ENCODE measurements around the gene MFSD6L.

MFSD6L gene

DNA sequence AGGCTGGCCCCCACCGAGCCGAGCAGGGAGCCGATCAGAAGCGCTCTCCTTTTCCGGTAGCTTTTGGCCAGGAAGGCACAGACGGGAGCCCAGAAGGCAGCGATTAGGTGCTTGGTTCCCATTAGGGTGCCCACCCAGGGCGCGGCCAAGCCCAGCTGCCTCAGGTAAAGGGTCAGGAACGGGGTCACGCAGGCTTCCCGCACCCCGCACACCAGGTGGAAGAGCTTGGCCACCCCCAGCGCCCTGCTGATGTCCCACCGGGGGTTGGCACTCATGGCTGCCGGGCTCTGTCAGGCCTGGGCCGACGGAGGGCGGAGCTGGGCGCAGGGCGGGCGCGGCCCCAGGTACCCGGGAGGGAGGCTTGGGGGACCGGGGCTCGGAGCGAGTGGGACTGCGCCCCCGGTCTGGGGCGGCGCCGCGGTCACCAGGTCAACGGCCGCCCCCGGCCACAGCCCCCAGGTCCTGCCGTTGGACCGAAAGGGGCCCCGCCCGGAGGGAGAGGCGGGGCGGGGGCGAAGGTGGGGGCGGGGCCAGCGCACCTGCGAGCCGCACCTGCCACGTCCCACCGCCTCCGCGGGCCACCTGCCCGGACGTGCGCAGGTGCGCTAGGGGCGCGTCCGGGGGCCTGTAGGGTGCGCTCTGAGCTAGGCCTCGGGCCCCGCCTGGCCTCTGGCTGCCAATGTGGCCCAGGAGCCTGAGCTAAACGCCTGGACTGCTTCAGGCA is at the start of gene MFSD6L:
Gene MFSD6L (minus strand): TSS at position 520 of the 724 bp plus-strand sequence. CDS start 245 bp downstream, at position 275.
- DNase-seq (ENCODE audit: low read depth): no peak

DNA sequence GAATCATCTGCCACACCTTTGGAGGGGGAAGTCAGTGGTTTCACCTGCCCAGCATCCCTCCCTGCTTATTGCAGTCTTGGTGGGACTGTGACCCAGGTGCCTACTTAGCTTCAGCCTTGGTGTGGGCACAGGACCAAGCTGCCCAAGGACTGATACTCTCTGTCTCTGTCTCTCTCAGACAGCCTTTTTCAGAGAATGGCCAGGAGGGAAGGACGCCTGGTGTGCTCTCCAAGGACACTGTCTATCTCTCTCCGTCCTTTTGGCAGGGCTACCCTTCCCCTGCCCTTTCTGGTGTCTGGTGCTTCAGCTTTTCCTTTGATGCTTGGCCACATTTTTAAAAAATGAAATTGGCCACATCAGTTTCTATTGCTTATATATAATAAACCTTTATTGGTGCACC is 48.7 kb upstream of the MFSD6L start:
- DNase-seq (ENCODE audit: low read depth): no peak

GRCh38 chr17:8846768-8847211 is 47.6 kb upstream of the MFSD6L start:
- peak; percentile 21 for DNase-seq (ENCODE audit: low read depth)

DNA sequence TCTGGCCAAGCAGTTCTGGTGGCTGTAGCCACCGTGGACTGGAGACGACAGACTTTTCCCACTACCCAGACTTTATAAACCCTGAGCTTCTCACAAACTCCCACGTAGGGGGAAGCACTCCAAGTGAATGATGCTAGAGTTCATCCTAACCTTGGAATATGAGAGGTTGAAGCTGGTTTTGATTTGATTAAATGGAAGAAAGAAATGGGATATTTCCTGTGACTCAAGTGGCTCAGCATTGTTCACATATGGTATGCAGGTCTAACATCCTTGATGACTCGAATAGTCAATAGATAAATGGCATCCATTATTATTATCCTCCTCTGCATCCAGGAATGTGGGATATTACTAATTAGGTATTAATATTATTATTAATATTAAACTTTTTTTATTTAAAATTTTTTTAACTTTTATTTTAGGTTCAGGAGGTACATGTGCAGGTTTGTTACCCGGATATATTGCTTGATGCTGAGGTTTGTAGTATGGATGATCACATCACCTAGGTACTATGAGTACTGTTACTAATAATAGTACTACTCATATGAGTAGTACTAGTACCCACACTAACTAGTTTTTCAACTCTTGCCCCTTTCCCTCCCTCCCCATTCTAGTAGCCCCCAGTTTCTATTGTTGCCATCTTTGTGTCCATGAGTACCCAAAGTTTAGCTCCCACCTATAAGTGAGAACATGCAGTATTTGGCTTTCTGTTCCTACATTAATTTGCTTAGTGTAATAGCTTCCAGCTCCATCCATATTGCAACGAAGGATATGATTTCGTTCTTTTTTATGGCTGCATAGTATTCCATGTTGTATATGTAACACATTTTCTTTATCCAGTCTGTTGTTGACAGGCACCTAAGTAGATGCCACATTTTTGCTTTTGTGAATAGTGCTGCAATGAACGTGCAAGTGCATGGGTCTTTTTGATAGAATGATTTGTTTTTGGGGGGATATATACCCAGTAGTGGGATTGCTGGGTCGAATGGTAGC is 45.4 kb upstream of the MFSD6L start:
- DNase-seq (ENCODE audit: low read depth): no peak

DNA sequence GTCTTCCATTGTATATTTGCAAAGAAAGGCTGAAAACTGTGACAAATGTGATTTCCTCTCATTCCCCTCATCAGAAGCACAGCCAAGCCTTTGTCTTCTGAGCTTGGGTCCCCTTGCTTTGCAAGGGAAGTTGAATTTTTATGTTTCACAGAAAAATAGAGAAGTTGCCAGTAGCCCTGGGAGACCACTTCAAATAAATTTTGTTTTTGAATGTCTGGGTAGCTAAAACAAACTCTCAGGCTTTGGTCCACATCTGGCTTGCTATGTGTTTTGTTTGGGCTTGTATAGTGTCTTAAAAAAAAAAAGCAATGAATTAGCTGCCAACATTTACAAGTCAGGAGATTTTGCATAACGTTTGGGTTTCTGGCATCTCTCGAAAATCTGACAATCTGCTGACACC is 44.2 kb upstream of the MFSD6L start:
- DNase-seq (ENCODE audit: low read depth): no peak

DNA sequence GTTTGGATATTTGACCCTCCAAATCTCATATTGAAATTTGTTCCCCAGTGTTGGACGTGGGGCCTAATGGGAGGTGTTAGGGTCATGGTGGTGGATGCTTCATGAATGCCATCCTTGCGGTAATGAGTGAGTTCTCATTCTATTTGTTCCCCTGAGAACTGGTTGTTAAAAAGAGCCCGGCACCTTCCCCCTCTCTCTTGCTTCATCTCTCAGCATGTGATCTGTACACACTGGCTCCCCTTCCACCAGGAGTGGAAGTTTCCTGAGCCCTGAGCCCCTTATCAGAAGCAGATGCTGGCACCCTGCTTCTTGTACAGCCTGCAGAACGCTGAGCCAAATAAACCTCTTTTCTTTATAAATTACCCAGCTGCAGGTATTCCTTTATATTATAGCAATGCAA is 42.7 kb upstream of the MFSD6L start:
- DNase-seq (ENCODE audit: low read depth): no peak

- DNase-seq (ENCODE audit: low read depth): no peak
Observed at GRCh38 chr17:8839410-8839935, 40.3 kb upstream of the MFSD6L start.

DNA sequence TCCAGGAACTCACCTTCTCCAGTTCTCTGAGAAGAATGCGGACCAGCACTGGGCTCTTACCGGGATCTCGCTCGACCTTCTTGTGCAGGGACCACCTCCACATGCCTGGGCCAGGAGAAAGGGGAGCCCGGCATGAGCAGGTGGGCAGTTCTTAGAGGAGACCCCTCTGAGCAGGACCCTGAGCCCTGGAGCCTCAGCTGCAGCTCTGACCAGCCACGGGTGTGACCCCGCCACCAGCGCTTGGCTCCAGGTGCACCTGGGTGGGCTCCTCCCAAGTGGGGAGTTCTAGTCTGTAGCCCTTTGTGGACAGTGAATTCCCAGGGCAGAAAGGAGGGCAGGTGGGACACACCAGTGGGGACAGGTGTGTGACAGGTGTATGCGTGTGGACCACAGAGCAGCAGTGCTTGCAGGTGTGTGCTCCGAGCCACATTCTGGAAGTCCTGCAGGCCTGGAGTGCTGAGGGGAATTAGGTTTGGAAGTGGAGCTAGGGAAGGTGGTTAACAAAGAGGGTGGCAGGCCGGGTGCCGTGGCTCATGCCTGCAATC is 39.5 kb upstream of the MFSD6L start:
- no peak for DNase-seq (ENCODE audit: low read depth)

GRCh38 chr17:8837563-8838075 is 38.5 kb upstream of the MFSD6L start:
- no peak for DNase-seq (ENCODE audit: low read depth)

- DNase-seq (ENCODE audit: low read depth): no peak
Observed at GRCh38 chr17:8836821-8837562, 37.8 kb upstream of the MFSD6L start.

DNA sequence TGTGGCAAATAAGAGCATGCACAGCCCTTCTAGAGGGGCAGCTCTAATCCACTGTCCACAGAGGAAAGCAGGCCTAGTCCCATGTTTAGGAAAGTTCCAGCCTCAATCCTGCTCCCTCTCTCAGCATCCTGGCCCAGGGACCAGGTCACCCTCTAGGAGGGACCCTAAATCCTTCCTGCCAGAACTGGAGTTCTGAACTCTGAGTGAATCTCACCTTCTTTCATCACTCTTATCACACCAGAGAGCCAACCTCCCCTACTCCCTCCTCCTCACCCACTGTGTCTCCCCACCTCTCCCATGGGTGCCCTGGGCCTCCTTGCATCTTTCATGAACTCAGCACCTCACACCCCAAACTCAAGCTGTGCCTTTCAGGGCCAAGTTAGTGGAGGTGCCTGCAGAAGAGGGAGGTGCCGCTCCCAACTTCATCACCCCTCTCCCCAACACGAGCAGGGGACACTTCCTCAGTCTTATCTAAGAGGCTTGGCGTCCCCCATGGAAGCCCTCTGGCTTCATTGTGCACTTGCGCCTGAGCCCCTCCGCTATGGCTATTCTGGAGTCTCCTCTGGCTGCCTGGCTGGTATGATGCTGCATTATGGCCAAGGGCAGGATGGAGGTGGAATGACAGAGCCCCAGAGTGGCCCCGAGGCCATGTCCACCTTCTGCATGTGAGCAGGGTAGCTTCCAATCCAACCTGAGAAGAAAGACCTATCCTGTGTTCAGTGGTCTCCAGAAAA is 36.6 kb upstream of the MFSD6L start:
- no peak for DNase-seq (ENCODE audit: low read depth)

GRCh38 chr17:8835106-8835505 is 35.9 kb upstream of the MFSD6L start:
- DNase-seq (ENCODE audit: low read depth): no peak

- no peak for DNase-seq (ENCODE audit: low read depth)
Observed at GRCh38 chr17:8832711-8833352, 33.7 kb upstream of the MFSD6L start.

DNA sequence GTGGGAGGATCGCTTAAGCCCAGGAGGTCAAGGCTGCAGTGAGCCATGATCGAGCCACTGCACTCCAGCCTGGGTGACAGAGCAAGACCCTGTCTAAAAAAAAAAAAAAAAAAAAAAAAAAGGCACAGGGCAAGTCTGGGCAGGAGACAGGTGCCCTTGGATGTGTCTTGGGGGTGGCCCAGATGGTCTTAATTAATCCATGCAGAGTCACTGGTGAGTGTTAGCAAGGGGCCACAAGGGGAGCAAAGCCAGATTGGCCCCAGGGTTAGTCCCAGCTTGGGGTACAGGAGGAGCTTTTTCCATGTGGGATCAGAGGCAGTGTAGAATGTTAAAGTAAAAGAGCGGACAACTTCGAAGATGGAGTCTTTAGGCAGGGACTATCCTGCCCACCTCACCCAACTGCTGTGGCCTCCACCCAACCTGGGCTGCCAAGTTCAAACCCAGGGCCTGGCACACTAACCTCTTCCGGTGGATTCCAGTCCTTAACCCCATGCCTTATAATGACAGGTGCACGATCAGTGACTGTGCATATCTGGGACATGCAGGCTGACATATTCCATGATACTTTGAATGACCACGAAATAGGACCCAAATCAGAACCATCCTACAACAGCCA is 32.2 kb upstream of the MFSD6L start:
- no peak for DNase-seq (ENCODE audit: low read depth)

- no peak for DNase-seq (ENCODE audit: low read depth)
Observed at GRCh38 chr17:8830141-8830540, 31.0 kb upstream of the MFSD6L start.

DNA sequence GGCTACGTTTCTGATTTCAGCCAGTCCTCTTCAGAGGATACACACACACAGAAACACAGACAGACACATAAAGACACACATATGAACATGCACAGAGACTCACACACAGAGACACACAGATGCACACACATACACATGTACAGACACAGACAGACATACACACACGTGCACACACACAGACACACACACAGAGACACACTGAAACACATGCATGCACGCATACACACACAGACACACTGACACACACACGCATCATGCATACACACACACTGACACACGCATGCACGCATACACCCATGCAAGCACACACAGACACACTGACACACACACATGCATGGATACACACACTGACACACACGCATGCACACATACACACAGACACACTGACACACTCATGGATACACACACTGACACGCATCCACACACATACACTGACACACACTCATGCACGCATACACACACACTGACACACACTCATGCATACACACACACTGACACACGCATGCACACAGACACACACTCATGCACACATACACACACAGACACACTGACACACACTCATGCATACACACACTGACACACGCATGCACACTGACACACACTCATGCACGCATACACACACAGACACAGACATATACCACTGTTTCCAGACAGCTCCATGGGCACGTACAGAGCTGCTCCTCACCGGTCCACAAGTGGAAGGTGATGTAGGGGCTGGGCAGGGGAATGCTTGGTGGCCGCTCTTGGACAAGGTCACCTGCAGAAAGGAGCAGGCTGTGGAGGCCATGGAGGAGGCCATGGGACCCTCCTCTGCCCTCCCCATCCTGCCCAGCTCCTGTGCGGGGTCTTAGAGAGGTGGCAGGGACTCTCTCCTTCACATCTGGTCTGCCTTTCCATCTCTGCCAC is 30.1 kb upstream of the MFSD6L start:
- DNase-seq (ENCODE audit: low read depth): no peak

DNA sequence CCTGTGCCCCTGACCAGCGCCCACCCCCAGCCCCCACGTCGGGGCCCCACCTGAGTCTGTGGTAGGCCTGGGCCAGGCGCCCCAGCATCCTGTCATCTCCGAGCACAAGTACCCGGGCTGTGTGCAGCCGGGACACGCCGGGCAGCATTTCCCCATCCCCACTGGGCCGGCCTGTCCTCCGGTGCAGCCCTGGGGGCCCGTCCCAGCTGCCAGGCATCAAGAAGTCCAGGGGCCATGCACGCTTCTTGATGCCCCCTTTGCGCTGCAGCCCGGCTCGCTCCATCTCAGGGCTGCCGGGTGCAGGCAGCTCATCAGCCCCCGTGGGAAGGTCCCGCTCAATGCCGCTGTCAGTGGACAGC is 29.3 kb upstream of the MFSD6L start:
- no peak for DNase-seq (ENCODE audit: low read depth)

DNA sequence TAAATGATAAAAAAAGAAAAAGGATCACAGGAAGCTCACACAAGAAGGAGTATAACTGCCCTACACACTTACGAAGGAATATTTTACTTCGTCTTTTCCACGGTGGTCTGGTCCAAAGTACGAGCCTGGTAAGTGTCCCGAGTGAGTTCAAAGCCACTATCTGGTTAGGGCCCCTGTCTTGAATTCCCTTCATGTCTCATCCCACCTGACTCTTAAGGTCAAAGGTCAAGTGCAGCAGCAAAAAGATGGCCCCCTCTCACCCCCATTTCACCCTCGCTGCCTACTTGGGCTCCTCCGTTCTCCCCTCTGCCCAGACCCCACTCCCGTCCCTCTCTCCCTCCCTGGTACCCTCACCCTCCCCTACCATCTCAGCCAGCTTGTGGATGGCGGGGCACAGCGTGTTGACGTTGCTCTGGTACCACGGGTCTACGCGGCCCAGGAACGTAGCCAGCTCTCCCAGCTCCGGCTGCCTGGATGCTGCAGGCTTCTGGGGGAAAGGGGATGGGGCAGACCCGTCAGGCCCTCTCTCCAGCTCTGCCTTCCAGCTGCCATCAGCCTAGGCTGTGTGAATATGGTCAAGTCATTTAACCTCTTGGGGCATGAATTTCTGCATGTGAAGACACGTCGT is 27.8 kb upstream of the MFSD6L start:
- no peak for DNase-seq (ENCODE audit: low read depth)
